Epidermal melanocyte (primary cell): Measurements from ENCODE around the gene ALAS1.
"Not testable (repeated sequence)": the region's sequence is repeated elsewhere in the genome, so short reads cannot be mapped to it uniquely, and the experiment has no call there.

Experiments
- DNase-seq: peaks from one replicate; pipeline ENCODE4 v3.0.0; 2011; ENCODE audit warnings: low spot score; ENCODE audit not compliant: insufficient read length

The ALAS1 gene

DNA sequence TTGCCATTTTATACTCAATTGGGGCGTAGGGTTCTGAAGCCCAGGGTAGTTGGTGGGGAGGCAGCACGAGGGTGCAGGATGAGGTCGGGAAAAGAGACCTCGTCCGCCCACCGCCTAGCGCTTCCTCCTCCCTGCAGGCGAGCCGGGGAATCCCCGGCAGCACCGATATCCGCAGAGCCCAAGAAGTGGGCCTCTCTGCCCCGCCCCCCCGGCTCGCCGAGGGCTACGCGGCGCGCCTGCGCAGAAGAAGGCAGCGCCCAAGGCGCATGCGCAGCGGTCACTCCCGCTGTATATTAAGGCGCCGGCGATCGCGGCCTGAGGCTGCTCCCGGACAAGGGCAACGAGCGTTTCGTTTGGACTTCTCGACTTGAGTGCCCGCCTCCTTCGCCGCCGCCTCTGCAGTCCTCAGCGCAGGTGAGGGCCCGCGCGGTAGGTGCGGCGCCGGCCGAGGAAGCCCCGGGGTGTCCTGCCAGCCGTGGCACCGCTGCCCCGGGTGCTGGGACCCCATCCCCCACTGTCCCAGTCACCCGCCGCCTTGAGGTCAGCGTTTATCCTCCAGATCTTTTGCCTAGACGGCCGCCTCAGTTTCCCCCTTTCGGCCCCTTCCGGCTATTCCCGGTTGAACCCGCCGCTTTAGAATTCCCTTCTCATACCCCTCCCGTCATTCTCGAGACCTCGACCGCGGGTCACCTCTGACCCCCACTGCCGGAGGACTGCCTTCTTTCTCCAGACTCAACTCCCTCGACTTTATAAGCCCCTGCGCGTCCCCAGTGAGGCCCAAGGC is at the start of gene ALAS1:
TSS of gene ALAS1 (plus strand) at position 319 of the 784 bp plus-strand sequence. CDS start 1,082 bp downstream, outside the sequence.
- peak; percentile 95 for DNase-seq

DNA sequence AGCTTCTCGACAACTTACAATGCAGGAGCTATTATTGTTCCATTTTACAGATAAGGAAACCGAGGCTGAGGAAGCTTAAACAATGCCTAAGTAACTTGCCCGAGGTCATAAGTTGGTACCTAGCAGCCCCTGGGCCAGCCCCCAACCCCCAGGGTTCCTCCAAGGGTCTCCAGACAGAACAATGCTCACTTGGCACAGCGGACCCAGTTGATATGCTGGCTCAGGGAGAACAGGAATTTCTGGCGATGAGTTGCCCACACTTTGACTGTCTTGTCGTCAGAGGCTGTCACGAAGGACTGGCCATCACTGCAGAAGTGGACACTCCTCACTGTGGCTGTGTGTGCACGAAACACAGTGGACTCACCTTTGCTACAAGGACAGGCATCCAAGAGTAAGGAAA is 48.9 kb upstream of the ALAS1 start:
- DNase-seq, result no peak

DNA sequence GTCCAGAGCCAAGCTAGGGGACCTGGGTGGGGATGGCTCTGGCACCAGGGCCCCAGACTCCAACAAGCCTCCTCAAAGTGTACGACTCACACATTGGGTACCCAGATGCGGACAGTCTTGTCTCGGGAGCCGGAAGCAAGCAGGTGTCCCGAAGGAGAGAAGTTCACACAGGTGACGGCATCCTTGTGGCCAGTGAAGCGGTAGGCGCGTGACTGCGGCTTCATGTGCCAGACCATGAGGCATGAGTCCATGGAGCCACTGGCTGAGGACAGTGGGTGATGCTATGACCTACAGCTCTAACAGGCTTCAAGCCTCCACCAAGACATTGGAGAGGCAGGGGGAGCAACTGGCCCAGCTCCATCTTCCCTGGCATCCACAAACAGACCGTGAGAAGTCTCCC is 48.2 kb upstream of the ALAS1 start:
- no peak for DNase-seq

DNA sequence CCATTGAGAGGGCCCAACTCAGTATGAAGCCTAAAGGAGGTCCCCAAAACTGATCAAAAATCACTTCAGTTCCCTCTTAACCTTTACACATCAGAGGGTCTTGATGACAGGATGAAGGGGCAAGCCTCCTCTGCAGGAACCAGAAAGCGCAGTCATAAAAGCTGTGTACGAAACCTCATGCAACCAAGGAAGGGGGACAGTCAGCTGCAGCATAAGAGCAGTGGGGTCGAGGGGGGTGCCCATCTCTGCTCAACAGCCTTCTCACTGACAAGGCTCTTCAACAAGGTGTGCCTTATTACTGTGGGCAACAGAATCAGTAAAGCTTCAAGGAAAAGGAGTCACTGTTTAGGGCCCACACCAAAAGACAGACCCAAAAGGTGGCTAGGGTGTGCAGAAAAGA is 47.6 kb upstream of the ALAS1 start:
- DNase-seq, result no peak

DNA sequence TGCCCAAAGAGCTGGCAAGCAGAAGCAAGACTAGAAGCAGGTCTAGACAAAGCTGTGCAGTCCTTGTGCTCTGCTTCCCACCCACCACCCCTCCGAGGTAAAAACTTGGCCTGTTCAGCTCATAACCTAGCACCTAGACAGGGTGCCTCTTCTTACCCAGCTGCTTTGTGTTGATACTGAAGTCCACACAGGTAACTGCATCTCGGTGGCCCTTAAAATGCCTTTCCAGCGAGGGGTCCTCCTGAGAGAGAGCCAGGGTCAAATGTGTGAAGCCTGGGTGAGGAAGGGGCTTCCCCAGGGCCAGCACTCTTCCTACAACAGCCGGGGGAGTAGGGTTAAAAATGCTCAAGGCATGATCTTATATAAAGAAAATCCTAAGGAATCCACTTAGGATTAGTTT is 47.1 kb upstream of the ALAS1 start:
- no peak for DNase-seq

DNA sequence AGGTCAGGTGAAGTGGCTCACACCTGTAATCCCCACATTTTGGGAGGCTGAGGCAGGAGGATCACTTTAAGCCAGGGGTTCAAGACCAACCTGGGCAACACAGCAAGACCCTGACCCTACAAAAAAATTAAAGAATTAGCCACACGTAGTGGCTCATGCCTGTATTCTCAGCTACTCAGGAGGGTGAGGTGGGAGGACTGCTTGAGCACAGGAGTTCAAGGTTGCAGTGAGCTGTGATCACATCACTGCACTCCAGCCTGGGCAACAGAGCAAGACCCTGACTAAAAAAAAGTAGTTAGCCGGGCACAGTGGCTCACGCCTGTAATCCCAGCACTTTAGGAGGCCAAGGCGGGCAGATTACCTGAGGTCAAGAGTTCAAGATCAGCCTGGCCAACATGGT is 46.0 kb upstream of the ALAS1 start:
- DNase-seq, result not testable (repeated sequence)

DNA sequence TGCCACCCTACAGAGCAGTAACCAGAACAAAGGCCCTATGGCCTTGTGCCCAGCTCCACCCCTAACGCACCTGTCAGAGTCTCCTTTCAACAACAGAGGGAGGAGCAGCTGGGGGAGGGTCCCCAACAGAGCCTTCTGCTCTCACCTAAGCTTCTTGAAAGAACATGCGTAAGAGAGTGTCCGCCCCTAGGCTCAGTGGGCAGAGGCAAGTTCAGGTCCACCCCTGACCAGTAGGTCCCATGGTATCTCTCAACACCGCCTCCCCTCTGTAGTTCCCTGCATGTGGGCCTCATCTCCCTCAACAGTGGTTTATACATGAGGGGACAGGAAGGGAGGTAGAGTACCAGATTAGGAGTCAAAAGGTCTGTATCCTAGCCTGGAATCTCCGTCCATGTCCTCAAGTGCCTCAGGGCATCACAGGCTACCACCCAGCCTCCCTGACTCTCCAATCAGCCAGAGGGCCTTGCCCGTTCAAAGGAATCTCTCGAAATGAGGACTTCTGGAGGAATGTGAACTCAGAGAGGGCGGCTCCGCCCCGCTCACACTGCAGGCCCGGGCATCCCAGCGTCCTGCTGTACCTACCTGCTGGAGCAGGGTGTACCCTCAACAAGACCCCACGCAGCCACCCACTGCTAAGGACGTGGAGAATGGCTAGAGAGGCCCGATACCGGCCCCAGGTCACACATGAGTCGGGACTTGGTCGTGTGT is 44.4 kb upstream of the ALAS1 start:
- DNase-seq, result no peak

DNA sequence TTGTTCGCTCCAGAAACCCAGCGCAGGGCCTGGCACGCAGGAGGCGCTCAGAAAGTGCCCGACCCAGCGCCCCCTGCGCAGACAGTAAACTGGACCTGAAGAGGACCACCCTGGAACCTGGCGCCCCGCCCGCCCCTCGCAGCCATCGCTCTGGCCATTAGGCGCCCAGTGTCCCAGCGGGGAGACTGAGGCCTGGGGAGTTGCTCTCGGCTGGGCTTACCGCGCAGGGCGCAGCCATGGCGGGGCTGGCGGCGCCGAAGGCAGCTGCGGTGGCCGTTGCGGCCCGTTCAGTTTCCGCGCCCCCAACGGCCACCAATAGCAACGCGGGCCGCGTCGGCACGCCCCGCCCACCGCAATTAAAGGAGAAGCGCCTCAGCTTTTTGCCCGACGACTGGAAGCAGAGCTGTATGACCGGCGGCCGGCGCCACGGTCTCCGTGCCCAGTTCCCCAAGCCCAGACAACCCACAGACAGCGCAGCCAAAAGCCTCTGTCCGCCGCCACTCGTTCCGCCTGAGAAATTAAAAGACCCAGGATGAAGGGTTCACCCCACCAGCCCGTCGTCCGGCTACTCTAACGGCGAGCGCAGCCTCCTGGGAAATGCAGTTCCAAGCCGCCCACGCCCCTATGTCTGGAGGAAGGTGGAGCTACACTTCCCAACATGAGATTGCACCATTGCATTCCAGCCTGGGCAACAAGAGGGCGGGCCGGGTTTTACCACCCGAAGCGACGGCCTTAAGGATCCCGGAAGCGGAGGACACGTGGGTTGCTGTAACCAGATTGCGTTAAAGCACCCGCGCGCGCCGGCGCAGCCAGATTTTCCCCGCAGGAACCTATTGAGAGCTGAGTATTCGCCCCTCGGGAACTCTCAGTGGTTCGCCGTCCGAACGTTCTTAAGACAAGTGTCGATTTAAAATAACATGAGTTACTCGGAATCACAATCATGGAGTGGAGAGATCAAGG is 43.5 kb upstream of the ALAS1 start, which contains the start of gene POC1A:
TSS of gene POC1A (minus strand) at position 289 of the 960 bp plus-strand sequence. CDS start at position 238, 51 bp downstream.
- peak; percentile 97 for DNase-seq

DNA sequence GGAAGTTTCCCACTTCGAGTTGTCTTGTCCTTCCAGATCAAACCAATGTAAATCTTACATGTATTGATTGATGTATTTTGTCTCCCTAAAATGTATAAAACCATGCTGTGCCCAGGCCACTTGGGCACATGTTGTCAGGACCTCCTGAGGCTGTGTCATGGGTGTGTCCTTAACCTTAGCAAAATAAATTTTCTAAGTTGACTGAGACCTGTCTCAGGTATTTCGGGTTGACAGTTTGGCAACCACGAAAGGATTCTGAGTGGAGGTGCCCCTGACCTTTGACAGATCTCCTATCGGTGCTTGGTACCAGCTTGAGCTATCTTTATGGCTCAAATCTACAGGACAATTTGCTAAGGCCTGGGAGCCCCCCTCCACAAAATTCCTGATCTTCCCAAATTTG is 42.0 kb upstream of the ALAS1 start:
- no peak for DNase-seq

DNA sequence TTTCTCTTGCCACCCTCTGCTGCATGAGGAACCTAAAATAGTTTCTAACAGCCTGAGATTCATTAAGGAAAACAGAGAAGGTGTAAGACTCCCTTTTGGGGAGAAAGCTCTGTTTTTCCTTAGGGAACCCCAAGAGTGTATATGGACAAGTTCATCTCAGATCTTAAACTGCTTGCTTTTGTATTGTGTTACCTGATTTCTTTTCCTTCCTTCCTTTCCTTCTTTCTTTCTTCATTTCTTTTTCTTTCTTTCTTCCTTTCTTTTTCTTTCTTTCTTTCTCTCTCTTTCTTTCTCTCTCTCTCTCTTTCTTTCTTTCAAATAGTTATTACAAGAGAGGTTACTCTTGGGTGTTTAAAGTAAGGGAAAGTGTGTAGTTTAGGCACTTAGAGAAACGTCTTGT is 38.5 kb upstream of the ALAS1 start:
- no peak for DNase-seq

DNA sequence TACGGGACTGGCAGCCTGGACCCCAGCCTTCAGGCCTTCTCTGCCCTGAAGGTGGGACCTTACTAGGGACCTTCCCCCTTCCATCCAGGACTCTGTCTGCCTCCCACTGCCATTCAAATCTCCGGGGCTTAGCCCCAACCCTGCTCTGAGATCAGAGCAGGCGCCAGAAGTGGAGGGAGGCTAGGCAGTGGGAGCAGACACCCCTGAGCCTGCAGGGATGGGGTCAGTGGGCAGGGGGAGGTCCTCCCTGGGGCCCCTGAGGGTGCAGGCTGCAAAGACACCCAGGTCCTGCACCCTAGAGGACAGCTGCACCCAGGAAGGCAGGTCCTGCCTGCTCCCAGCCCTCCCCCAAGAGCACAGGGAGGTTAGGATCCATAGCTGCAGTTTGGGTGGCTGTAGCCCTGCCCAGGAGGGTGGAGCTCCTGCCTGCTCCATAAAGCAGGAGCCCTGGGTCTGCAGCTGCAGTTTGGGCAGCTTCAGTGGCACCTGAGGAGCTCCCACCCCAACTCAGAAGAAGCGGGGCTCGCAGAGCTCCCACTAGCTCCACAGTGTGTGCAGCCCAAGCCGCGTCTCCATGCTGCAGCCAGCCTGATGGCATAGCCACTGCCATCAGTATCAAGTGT is 35.6 kb upstream of the ALAS1 start:
- DNase-seq, result no peak

DNA sequence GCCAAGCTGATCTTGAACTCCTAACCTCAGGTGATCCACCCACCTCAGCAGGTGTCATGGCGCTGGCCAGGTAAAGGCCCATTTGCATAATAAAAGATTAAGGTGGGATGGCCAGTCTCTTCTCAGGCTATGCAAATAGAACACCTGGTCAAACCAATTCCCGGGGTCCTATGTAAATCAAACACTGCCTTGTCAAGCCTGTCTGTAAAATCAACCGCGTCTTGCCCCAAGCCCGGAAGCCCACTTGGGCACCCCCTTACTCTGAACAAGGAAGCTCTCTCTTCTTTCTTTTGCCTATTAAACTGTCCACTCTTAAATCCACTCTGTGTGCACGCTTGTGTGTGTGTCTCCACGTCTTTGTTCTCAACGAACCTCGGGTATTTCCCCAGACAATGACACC is 30.7 kb upstream of the ALAS1 start:
- no peak for DNase-seq

DNA sequence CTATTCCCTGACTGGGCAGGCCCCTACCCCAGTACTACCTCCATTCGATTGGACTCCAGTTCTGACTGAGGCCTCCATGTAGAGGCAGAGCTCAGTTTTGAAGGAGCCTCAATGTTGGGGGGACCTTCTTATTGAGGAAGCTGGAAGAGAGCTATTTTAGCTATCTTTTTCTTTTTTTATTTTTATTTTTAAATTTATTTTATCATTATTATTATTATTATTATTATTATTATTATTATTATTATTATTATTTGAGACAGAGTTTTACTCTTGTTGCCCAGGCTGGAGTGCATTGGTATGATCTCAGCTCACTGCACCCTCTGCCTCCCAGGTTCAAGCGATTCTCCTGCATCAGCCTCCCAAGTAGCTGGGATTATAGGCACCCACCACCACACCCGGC is 27.7 kb upstream of the ALAS1 start:
- DNase-seq, result not testable (repeated sequence)

DNA sequence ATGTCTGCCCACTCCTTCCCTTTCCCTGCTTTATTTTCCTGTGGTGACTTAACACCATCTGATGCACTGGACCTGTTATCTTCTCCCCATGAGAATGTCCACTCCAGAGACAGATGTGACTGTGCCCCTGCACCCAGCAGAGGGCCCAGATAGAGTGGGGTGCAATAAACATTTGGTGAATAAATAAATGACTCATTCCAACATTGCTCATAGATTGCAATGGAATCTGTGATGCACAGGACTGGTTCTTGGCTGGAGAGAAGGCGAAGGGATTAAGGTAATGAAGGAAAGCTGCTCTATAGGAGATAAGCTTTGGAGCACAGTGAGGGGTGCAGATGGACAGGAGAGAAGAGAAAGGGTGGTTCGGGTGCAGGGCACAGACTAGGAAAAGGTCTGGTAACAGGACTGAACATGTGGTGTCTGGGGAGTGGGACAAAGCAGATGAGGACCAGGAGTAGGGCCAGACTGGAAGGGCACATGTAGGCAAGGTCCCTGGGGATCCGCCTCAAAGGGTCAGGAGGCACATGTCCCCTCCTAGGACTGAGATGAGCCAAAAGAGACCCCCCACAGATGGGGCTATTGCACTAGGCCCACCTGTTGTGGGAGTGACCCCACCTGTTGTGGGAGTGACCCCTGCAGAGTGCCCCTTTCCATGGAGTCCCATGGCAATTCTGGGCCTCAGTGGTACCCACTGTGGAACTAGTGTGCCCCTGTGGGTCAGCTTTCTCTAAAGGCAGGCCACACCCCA is 26.3 kb upstream of the ALAS1 start:
- DNase-seq, result no peak

DNA sequence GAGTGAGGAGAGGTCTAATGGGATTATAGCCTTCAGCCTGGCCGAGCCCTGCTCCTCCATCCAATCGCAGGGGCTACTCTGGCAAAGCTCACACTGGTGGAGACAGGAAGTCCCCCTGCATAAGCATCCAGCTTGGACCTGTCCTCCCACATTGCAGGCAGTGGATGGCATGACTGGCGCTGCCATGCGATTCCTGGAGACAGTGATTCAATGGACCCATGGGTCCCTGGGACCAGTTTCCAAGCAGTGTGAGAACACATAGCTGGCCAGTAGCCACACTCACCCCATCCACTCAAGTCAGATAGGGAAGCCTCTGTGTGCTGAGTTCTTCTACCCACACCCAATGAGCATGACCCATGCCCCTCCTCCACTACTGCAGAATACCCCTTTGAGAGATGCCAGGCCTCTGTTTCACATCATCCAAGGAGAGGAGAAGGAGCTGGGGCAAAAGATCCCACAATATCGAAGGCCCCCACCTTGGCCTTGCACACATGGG is 25.6 kb upstream of the ALAS1 start:
- no peak for DNase-seq

DNA sequence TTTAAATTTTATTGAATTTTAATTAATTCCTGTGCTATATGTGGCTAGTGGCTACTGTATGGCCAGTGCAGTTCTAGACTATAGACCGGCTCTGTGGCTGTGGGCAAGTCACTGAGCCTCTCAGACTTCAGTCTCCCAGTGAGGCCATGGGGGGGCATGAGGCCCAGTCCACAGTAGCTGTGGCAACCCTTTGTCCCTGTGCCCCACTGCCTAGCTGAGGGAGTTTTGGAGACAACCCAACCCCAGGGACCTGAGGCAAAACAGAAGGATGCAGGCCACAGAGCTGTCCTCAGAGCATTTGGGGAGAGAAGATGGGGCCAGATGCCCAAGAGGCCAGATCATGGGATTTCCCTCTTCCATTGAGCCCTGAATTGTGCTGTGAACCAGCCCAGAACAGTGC is 24.9 kb upstream of the ALAS1 start:
- DNase-seq, result no peak

DNA sequence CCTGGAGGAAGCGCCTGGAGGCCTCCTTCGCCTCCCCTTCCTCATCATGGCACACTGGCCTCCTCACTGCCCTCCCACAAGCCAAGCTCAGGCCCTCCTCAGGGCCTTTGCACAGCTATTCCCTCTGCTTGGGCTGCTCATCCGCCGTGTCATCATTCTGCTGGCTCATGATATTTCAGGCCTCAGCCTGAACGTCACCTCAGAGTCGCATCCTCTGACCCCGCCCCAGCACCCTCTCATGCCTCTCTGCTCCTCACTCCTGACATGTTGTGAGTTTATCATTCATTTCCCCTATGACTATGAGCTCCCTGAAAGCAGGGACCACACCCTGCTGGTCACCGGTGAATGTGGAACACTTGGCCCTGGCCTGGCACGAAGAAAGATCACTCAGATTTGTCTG is 23.1 kb upstream of the ALAS1 start:
- no peak for DNase-seq

DNA sequence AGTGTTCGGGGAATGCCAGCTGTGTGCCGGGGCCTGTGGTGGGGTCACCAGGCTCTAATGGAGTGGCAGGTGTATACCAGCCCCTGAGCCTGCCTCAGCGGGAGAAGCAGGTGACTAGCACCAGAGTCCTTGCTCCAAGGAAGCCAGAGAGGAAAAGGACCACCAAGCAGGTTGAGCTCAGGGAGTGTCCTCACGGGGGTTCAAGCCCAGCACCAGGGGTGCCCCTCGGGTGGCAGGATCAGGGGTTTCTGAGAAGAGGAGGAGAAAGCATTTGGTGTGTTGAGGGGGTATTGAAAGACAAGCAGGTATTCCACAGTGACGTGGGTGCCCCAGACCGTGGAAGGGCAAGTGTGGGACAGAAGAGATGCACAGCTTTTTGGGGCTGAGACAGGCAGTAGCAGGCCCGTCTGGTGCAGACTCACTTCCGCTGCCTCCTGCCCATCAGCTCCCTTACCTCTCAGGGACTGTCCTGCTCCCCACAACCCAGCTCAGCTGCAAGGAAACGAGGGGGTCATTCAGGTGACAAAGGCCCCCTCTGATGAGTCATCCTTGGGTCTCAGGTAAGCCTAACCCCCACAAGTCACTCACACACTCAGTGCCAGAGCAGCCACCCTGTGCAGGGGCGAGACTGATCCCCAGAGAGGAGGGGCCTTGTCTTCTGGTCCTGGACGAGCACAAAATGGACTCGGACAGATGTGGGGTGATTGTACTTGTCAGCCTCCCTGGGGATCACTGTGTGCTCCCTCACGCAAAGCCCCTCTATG is 22.4 kb upstream of the ALAS1 start:
- no peak for DNase-seq

DNA sequence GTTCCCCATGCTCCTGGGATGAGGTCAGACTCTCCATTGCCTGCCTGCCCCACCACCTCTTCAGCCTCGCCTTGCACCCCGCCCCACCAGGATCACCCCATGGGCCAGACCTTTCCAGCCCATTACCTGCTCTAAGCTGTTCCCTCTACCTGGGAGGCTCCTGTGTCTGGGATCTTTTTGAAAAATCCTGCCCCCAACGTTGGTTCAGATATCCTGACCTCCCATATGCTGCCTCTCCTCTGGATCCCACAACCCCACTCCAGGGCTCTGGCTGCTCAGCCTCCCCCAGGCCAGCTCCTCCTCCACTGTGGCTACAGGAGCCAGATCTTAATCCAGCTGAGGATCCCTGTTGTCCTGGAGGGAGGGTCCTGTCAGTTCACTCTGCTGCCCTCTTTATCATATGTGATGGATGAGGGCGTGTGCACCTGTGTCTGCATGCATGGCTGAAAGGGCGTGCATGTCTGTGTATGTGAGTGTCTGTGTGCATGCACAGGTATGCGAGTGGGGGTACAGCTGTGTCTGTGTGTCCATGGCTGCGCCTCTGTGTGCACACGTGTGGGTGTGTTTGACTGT is 21.7 kb upstream of the ALAS1 start:
- no peak for DNase-seq
